GM19035 (cell line): ENCODE results near the gene P2RY11.
A peak's percentile ranks its signal among the peaks of the same experiment; 100 is the strongest.

Experiments used
- ATAC-seq: cut with Tn5 transposase; IDR thresholded peaks from one replicate; pipeline ENCODE4 v1.9.1; 2021; ENCODE audit not compliant: unreplicated experiment

P2RY11 gene

GRCh38 chr19:10092648-10093294 is 18.7 kb upstream of the P2RY11 start:
- no peak for ATAC-seq

GRCh38 chr19:10093295-10094186 is 18.0 kb upstream of the P2RY11 start:
- no peak for ATAC-seq

- no peak for ATAC-seq
These were observed 15.9 kb upstream of the P2RY11 start for GRCh38 chr19:10095622-10095947.

- peak; percentile 79 for ATAC-seq
These were observed 15.4 kb upstream of the P2RY11 start for GRCh38 chr19:10095948-10096614.

GRCh38 chr19:10096615-10096963 is 14.9 kb upstream of the P2RY11 start:
- peak; percentile 6 for ATAC-seq

GRCh38 chr19:10100163-10100785 is 11.2 kb upstream of the P2RY11 start:
- no peak for ATAC-seq

- no peak for ATAC-seq
These were observed 8.7 kb upstream of the P2RY11 start for GRCh38 chr19:10102787-10103236.

- ATAC-seq: no peak
These were observed 7.4 kb upstream of the P2RY11 start for GRCh38 chr19:10104130-10104513.

- ATAC-seq: peak; percentile 44
These were observed 6.6 kb upstream of the P2RY11 start for GRCh38 chr19:10104665-10105508.

GRCh38 chr19:10105509-10106099 is 5.9 kb upstream of the P2RY11 start:
- ATAC-seq: peak; percentile 14

- peak; percentile 45 for ATAC-seq
These were observed 5.2 kb upstream of the P2RY11 start, which contains the start of gene PPAN for GRCh38 chr19:10106100-10106936. PPAN (plus strand) TSS chr19:10106362; CDS start chr19:10106395, 33 bp downstream.

- ATAC-seq: no peak
These were observed 4.2 kb upstream of the P2RY11 start for GRCh38 chr19:10107254-10107653.

- no peak for ATAC-seq
These were observed 3.6 kb upstream of the P2RY11 start for GRCh38 chr19:10107817-10108367.

- no peak for ATAC-seq
These were observed 2.0 kb upstream of the P2RY11 start for GRCh38 chr19:10109528-10109927.

GRCh38 chr19:10110076-10110971 is 1.2 kb upstream of the P2RY11 start:
- ATAC-seq: no peak

GRCh38 chr19:10110972-10111317 is 548 bp upstream of the P2RY11 start:
- no peak for ATAC-seq

- no peak for ATAC-seq
These were observed 706 bp downstream of the P2RY11 start for GRCh38 chr19:10112037-10112761.
